ENCODE measurements around the gene XPO1. TPM values are rescaled to one million over a fixed set of nuclear protein-coding genes. Genes with fewer than 3 reads are reported as not detected.

XPO1 gene
- total RNA-seq, 1 donor = 201 TPM

DNA sequence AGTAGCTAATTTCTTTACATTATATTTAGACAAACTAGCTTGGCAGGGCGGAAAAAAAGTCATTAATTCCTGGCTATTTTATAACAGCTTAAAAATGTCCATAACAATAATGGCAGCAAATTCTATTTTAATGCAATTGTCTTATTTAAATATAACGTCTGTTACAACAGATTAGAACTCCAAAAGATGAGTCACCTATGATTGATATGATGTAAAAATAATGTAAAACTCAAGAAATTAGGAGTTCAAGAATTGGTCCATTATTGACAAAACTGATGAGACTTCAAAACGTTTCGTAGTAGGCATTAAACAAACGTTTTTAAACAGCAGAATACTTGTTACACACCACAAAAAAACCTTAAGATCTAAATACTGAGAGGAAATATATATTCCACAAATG, 2.7 kb downstream of the XPO1 start:
- TF ChIP-seq, protein P1, sequence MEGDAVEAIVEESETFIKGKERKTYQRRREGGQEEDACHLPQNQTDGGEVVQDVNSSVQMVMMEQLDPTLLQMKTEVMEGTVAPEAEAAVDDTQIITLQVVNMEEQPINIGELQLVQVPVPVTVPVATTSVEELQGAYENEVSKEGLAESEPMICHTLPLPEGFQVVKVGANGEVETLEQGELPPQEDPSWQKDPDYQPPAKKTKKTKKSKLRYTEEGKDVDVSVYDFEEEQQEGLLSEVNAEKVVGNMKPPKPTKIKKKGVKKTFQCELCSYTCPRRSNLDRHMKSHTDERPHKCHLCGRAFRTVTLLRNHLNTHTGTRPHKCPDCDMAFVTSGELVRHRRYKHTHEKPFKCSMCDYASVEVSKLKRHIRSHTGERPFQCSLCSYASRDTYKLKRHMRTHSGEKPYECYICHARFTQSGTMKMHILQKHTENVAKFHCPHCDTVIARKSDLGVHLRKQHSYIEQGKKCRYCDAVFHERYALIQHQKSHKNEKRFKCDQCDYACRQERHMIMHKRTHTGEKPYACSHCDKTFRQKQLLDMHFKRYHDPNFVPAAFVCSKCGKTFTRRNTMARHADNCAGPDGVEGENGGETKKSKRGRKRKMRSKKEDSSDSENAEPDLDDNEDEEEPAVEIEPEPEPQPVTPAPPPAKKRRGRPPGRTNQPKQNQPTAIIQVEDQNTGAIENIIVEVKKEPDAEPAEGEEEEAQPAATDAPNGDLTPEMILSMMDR (IDR thresholded peaks at IDR 0.05; ENCODE audit: insufficient read depth, low read length) = no peak
- peak overlapping the region; percentile 97 for H3K4me3 ChIP-seq (ENCODE audit: low read depth, low read length)
- no peak for DNase-seq (ENCODE audit: low read depth)

DNA sequence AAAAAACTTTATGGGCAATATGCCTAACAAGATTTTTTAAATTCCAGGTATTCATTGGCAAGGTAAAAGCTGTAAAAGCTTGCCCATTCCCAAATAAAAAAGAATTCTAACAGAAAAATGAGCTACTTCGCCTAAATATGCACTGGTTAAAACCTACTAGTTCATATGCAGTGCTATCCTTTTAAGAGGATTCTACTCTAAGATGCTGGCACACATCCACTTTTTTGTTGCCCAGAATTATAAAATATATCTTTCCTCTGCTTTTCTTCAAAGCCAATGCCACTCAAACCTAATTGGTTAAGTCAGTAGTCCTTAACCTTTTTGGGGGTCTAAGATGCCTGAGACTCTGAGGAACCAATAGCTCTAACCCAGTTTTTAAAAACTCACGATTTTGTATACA, 3.2 kb downstream of the XPO1 start:
- TF ChIP-seq, protein P1 (IDR thresholded peaks at IDR 0.05; ENCODE audit: insufficient read depth, low read length) = no peak
- H3K4me3 ChIP-seq (ENCODE audit: low read depth, low read length) = peak overlapping the region; percentile 97
- peak; percentile 17 for DNase-seq (ENCODE audit: low read depth)

DNA sequence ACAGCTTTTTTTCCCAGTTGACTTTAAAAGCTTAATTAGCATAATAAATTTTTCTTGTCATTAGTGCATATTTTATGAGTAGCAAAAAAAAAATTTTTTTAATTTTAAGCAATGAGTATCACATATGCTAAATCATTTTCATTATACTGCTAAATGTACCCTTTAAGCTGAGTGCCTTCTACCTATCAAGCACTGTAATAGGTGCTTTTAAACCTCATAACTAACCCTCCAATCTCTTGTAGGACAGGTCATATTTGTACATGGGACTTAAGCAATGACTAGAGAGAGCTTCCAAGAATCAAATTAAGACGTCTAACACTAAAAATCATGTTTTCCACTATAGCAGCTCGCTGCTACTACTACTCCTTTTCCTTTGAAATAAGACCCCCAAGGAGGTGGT, 7.4 kb downstream of the XPO1 start:
- DNase-seq (ENCODE audit: low read depth) = no peak
- TF ChIP-seq, protein P1 (IDR thresholded peaks at IDR 0.05; ENCODE audit: insufficient read depth, low read length) = no peak
- H3K4me3 ChIP-seq (ENCODE audit: low read depth, low read length) = no peak overlapping the region

DNA sequence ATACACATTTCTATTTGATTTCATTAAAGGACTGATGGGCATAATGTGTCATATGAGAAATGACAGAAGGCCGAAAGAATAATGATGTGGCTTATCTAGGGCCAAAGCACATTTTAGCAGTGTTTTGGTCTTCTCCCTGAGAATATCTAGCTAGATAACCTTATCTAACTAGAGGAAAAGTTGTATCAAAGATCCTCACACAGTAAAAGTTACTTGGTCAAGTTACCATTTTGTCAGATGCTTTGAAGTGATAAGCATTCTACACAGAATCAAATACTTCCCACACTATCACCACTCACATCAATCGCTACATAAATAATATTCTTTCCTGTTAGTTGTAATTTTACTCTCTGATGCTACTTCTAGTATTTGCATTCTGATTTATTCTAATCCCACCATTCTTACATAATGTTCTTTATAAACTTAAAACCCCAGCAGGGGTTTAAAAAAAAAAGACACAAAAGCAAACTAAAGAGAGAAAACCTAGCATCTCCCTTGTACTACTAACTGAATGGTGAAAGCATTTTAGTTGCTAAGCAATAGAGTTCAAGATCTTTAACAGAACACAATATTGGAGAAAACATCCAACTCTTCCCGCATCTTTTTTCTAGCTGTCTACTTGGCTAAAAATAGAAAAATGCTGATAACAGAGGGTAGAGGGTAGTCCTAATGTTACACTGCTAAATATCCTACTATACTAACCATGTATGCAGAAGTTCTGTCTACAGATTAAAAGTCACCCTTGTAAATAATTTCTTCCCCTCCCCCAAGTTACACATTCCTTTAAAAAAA, 8.0 kb downstream of the XPO1 start:
- H3K4me3 ChIP-seq (ENCODE audit: low read depth, low read length) = no peak overlapping the region
- peak; percentile 11 for DNase-seq (ENCODE audit: low read depth)
- TF ChIP-seq, protein P1 (IDR thresholded peaks at IDR 0.05; ENCODE audit: insufficient read depth, low read length) = no peak

DNA sequence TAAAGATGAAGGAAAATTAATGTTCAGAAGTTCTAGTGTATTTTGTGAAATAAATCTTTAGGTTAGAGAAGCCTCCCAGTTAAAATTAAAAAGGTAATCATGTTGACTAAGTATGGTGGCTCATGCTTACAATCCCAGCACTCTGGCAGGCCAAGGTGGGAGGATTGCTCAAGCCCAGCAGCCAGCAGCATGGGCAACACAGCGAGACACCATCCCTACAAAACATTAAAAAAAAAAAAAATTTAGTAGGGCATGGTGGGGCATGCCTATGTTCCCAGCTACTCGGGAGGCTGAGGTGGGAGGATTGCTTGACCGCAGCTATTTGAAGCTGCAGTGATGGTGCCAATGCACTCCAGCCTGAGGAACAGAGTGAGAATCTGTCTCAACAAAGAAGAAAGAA, 17.9 kb downstream of the XPO1 start:
- TF ChIP-seq, protein P1 (IDR thresholded peaks at IDR 0.05; ENCODE audit: insufficient read depth, low read length) = no peak
- no peak overlapping the region for H3K4me3 ChIP-seq (ENCODE audit: low read depth, low read length)
- no peak for DNase-seq (ENCODE audit: low read depth)

DNA sequence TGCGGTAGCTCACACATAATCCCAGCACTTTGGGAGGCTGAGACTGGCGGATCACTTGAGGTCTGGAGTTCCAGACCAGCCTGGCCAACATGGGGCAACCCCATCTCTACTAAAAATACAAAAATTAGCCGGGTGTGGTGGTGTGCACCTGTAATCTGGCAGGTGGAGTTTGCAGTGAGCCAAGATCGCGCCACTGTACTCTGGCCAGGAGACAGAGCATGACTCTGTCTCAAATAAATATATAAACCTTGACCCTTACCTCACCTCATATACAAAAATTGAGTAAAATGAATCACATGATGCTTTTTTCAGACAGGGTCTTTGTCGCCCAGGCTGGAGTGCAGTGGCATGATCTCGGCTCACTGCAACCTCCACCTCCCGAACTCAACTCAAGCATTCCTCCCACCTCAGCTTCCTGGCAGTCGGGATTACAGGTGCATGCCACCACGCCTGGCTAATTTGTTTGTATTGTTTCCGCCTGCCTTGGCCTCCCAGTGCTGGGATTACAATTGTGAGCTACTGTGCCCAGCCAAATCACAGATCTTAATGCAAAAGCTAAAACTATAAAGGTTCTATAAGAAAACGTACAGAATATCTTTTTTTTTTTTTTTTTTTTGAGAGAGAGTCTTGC, 25.3 kb downstream of the XPO1 start:
- TF ChIP-seq, protein P1 (IDR thresholded peaks at IDR 0.05; ENCODE audit: insufficient read depth, low read length) = no peak
- H3K4me3 ChIP-seq (ENCODE audit: low read depth, low read length) = no peak overlapping the region
- DNase-seq (ENCODE audit: low read depth) = no peak
